Measurements from ENCODE around the gene KCNJ11.

DNA sequence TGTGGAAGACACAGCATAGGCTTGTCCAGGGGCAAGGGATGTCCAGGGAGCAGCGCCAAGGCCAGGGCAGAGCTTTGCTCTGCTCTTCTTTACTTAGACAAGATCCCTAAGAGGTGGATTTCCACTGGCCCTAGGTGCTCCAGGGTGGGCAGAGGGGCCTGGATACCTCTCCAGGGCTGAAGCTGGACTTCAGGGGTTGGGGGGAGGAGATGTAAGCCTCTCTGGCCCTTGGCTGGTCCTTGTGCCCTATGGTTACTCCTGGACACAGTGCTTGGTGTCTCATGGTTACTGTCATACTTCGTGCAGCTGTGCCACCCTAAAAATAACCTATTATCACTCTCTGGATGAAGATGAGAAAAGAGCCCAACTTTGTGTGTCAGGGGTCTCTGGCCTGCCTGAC, 12.9 kb upstream of the KCNJ11 start:
- TF ChIP-seq POLR2A (IDR thresholded peaks at IDR 0.05; ENCODE audit: borderline replicate concordance, extremely low read depth, insufficient read depth, insufficient read length), result no peak
- TF ChIP-seq CTCF (IDR thresholded peaks at IDR 0.05 in 2 of 3, conservative IDR thresholded peaks at IDR 0.05 in 1 of 3; ENCODE audit: borderline replicate concordance in 1 of 3, insufficient read depth in 1 of 3, low read depth in 2 of 3, low read length in 2 of 3), result no peak
- TF ChIP-seq SIN3A (IDR thresholded peaks at IDR 0.05; ENCODE audit: low read depth), result no peak
- no peak for TF ChIP-seq REST (IDR thresholded peaks at IDR 0.05; ENCODE audit: low read depth)
- no peak for TF ChIP-seq EZH2 (IDR thresholded peaks at IDR 0.05)
- no peak for TF ChIP-seq ATF3 (IDR thresholded peaks at IDR 0.05)
- TF ChIP-seq, protein P1, sequence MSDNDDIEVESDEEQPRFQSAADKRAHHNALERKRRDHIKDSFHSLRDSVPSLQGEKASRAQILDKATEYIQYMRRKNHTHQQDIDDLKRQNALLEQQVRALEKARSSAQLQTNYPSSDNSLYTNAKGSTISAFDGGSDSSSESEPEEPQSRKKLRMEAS (IDR thresholded peaks at IDR 0.05), result no peak
- TF ChIP-seq JUND (IDR thresholded peaks at IDR 0.05), result no peak
- no peak for TF ChIP-seq CEBPB (IDR thresholded peaks at IDR 0.05; ENCODE audit: low read depth)
- TF ChIP-seq, protein P2, sequence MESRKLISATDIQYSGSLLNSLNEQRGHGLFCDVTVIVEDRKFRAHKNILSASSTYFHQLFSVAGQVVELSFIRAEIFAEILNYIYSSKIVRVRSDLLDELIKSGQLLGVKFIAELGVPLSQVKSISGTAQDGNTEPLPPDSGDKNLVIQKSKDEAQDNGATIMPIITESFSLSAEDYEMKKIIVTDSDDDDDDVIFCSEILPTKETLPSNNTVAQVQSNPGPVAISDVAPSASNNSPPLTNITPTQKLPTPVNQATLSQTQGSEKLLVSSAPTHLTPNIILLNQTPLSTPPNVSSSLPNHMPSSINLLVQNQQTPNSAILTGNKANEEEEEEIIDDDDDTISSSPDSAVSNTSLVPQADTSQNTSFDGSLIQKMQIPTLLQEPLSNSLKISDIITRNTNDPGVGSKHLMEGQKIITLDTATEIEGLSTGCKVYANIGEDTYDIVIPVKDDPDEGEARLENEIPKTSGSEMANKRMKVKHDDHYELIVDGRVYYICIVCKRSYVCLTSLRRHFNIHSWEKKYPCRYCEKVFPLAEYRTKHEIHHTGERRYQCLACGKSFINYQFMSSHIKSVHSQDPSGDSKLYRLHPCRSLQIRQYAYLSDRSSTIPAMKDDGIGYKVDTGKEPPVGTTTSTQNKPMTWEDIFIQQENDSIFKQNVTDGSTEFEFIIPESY (IDR thresholded peaks at IDR 0.05; ENCODE audit: extremely low read depth, insufficient replicate concordance, low read length), result no peak
- TF ChIP-seq ELF1 (IDR thresholded peaks at IDR 0.05; ENCODE audit: borderline replicate concordance, low read depth), result no peak
- TF ChIP-seq CBX3 (IDR thresholded peaks at IDR 0.05; ENCODE audit: low read depth), result no peak

All from HCT116 (cell line).